Smooth muscle cell (in vitro differentiated cells): Measurements from ENCODE around the gene TFIP11. TPM values are rescaled to one million over a fixed set of nuclear protein-coding genes. Genes with fewer than 3 reads are reported as not detected.

Experiments
- DNase-seq: peaks from one replicate; lab custom pipeline; 2025; ENCODE audit not compliant: unreplicated experiment; lab: John Stamatoyannopoulos, UW
- H2AFZ ChIP-seq: fragments of 200-600 bp; sonication (generic); 2 replicates; pipeline ENCODE4 v1.6.0; 2016; ENCODE audit warnings: antibody characterized with exemption, low read depth, mild to moderate bottlenecking
- H3F3A ChIP-seq: fragments of 200-600 bp; sonication (generic); 2 replicates; pipeline ENCODE4 v1.6.0; 2017; ENCODE audit warnings: antibody characterized with exemption, low read depth
- H3K27ac ChIP-seq: fragments of 200-600 bp; sonication (generic); 2 replicates; pipeline ENCODE4 v1.5.1; 2016; ENCODE audit warnings: low read depth, mild to moderate bottlenecking
- H3K27me3 ChIP-seq: fragments of 200-600 bp; sonication (generic); 2 replicates; pipeline ENCODE4 v1.6.1; 2016; ENCODE audit warnings: low read depth, mild to moderate bottlenecking
- H3K36me3 ChIP-seq: fragments of 200-600 bp; sonication (generic); 2 replicates; pipeline ENCODE4 v1.5.1; 2016; ENCODE audit warnings: low read depth
- H3K4me1 ChIP-seq: fragments of 200-600 bp; sonication (generic); 2 replicates; pipeline ENCODE4 v1.5.1; 2016; ENCODE audit warnings: low read depth
- H3K4me2 ChIP-seq: fragments of 200-600 bp; sonication (generic); 2 replicates; pipeline ENCODE4 v1.6.0; 2016; ENCODE audit warnings: mild to moderate bottlenecking
- H3K4me3 ChIP-seq: fragments of 200-600 bp; sonication (generic); 2 replicates; pipeline ENCODE4 v1.5.1; 2016; ENCODE audit warnings: mild to moderate bottlenecking
- H3K79me2 ChIP-seq: fragments of 200-600 bp; sonication (generic); 2 replicates; pipeline ENCODE4 v1.6.0; 2016; ENCODE audit warnings: low read depth, mild to moderate bottlenecking
- H3K9ac ChIP-seq: fragments of 200-600 bp; sonication (generic); 2 replicates; pipeline ENCODE4 v1.6.0; 2016; ENCODE audit warnings: low read depth
- H3K9me3 ChIP-seq: fragments of 200-600 bp; sonication (generic); replicated peaks from 2 replicates; pipeline ENCODE4 v1.5.1; 2016; ENCODE audit warnings: low read depth
- H4K20me1 ChIP-seq: fragments of 200-600 bp; sonication (generic); 2 replicates; pipeline ENCODE4 v1.6.0; 2016; ENCODE audit warnings: low read depth
- CTCF ChIP-seq: fragments of 200-600 bp; sonication (generic); IDR thresholded peaks from 2 replicates; pipeline ENCODE4 v1.5.1; 2017; ENCODE audit warnings: borderline replicate concordance, mild to moderate bottlenecking, antibody characterized with exemption; ENCODE audit not compliant: insufficient read depth, poor library complexity, severe bottlenecking
- WGBS: methylation state at CpG from one replicate; pipeline ENCODE4 v1.1.7; 2016; ENCODE audit warnings: low lambda C conversion rate; 5-methylcytosine and 5-hydroxymethylcytosine counted together
- polyA plus RNA-seq: library from polyadenylated mRNA; unstranded; fragments of >200 nt; fragmentation: Nextera tagmentation; extraction: Ambion mirVana; gene quantifications from 2 replicates; pipeline ENCODE4 v1.2.1, GENCODE V29; 2016
- total RNA-seq: library from RNA; depleted of rRNA; stranded (reverse); fragments of >200 nt; gene quantifications from 2 replicates; pipeline ENCODE4 v1.2.3, GENCODE V29; 2014

Gene TFIP11
- total and polyA plus RNA-seq, 2 experiments from 2014 or later: 22.5 to 25.7 TPM

DNA sequence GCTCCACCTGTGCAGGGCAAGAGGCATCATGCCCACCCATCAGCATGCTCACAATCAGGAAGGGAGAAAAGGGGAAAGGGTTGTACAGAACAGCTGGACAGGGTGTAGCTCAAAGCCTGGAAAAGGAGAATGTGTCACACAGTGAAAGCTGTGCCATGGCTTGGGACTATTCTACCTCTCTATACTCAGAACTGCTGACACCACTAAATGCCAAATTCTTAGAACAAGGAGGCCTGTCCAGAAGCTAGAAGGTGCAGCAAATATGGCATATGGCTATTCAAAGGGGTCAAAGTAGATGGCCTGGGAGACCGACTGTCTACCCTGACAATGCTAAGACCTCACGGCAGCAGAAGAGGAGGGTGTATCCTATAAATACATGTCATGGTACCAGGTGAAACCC is 41.5 kb downstream of the TFIP11 start:
- no peak overlapping the region for H3K4me3 ChIP-seq
- H3K27ac ChIP-seq: peak overlapping the region; percentile 97
- H3F3A ChIP-seq: no peaks in the 10 kb centered on the region
- no peak for DNase-seq
- peaks cover 11% of the 10 kb centered on the region for H3K36me3 ChIP-seq
- 98% methylated on average over 2 of the region's 2 CpGs for WGBS
- H3K4me2 ChIP-seq: peak overlapping the region; percentile 47
- no peak overlapping the region for H2AFZ ChIP-seq
- no peaks in the 10 kb centered on the region for H3K79me2 ChIP-seq
- H3K9me3 ChIP-seq: no peaks in the 10 kb centered on the region
- no peaks in the 10 kb centered on the region for H4K20me1 ChIP-seq
- no peaks in the 10 kb centered on the region for H3K27me3 ChIP-seq
- no peak for TF ChIP-seq CTCF
- peak overlapping the region; percentile 81 for H3K9ac ChIP-seq
- H3K4me1 ChIP-seq: no peaks in the 10 kb centered on the region

GRCh38 chr22:26466196-26466595 is 46.1 kb downstream of the TFIP11 start:
- no peak overlapping the region for H3K4me3 ChIP-seq
- H3K27me3 ChIP-seq: no peaks in the 10 kb centered on the region
- no peak overlapping the region for H2AFZ ChIP-seq
- H3F3A ChIP-seq: no peaks in the 10 kb centered on the region
- 97% methylated on average over 5 of the region's 5 CpGs for WGBS
- H3K4me2 ChIP-seq: no peak overlapping the region
- peaks cover 11% of the 10 kb centered on the region for H3K36me3 ChIP-seq
- peaks cover 5% of the 10 kb centered on the region for H4K20me1 ChIP-seq
- no peaks in the 10 kb centered on the region for H3K79me2 ChIP-seq
- H3K4me1 ChIP-seq: peaks cover 10% of the 10 kb centered on the region
- TF ChIP-seq CTCF: no peak
- no peak for DNase-seq
- H3K9ac ChIP-seq: no peak overlapping the region
- no peaks in the 10 kb centered on the region for H3K9me3 ChIP-seq
- H3K27ac ChIP-seq: no peak overlapping the region

- peaks cover 11% of the 10 kb centered on the region for H3K36me3 ChIP-seq
- whole genome bisulfite sequencing: 80% methylated on average over 7 of the region's 7 CpGs
These were observed 48.0 kb downstream of the TFIP11 start for GRCh38 chr22:26464312-26464711.

More at GRCh38 chr22:26464312-26464711, 48.0 kb downstream of the TFIP11 start:
- H3K9ac ChIP-seq: no peak overlapping the region
- H4K20me1 ChIP-seq: peaks cover 11% of the 10 kb centered on the region
- no peaks in the 10 kb centered on the region for H3F3A ChIP-seq
- DNase-seq: no peak
- H3K27ac ChIP-seq: no peak overlapping the region
- H2AFZ ChIP-seq: no peak overlapping the region
- no peak overlapping the region for H3K4me2 ChIP-seq
- H3K4me1 ChIP-seq: peaks cover 10% of the 10 kb centered on the region
- H3K9me3 ChIP-seq: no peaks in the 10 kb centered on the region
- no peaks in the 10 kb centered on the region for H3K27me3 ChIP-seq
- no peak for TF ChIP-seq CTCF
- H3K4me3 ChIP-seq: no peak overlapping the region
- H3K79me2 ChIP-seq: peaks cover 5% of the 10 kb centered on the region
